Measurements from ENCODE around the gene GALE.

DNA sequence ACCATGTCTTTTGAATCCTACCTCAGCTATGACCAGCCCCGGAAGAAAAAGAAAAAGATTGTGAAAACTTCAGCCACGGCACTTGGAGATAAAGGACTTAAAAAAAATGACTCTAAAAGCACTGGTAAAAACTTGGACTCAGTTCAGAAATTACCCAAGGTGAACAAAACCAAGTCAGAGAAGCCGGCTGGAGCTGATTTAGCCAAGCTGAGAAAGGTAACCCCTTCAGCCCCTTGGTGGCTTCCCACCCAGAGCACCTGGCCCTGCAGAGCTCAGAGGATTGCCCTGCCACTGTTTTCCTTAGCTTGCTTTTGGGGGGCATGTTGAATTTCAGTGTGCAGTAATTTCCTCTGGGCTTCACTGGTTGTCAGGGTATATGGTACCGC, 48.7 kb downstream of the GALE start:
- TF ChIP-seq, protein P1, sequence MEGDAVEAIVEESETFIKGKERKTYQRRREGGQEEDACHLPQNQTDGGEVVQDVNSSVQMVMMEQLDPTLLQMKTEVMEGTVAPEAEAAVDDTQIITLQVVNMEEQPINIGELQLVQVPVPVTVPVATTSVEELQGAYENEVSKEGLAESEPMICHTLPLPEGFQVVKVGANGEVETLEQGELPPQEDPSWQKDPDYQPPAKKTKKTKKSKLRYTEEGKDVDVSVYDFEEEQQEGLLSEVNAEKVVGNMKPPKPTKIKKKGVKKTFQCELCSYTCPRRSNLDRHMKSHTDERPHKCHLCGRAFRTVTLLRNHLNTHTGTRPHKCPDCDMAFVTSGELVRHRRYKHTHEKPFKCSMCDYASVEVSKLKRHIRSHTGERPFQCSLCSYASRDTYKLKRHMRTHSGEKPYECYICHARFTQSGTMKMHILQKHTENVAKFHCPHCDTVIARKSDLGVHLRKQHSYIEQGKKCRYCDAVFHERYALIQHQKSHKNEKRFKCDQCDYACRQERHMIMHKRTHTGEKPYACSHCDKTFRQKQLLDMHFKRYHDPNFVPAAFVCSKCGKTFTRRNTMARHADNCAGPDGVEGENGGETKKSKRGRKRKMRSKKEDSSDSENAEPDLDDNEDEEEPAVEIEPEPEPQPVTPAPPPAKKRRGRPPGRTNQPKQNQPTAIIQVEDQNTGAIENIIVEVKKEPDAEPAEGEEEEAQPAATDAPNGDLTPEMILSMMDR (IDR thresholded peaks at IDR 0.05), result no peak
- TF ChIP-seq POLR2A (IDR thresholded peaks at IDR 0.05), result no peak

Data from uterus (tissue), 2 donors.